NCI-H524 treated with DMSO at 0.1 percent for 48 hours (cell line): Measurements from ENCODE around the gene MAGOH.

Experiments
- DNase-seq: peaks from one replicate; lab custom pipeline; 2025; lab: John Stamatoyannopoulos, UW

MAGOH gene

DNA sequence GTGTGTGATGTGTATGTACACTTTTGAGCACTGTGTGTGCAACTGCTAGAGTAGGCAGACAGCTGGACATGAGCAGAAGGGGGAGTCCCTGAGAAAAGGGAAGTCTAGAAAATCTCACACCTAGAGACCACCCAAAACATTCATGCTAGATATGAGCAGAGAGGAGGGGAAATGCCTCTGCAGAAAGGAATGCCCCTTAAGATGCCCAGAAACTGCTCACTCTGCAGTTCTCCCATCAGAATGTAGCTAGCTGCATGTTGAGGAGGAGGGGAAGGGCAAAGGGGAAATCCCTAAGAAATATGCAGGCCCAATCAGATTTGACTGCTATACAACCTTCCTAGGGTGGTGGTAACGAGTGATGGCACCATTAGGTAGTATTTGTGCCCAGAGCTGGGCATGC, 31.8 kb upstream of the MAGOH start:
- no peak for DNase-seq

DNA sequence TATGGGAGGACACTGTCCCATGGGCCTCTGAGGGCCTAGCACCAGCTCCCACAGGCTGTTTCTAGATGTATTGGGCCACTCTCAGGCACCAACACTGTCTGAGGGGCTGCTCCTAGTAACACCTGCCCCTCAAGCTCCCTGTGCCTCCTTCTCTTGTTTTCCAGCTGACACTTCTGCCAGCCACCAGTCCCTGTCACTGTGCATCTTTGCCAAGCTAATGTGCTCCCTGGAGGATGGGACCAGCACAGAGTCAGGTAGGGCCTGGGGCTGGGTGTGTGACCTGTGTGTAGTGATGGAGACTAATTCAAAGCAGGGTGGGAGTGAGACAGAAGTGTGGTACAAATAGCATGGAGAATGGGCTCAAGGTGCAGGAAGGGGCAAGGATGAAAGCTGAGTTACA, 29.4 kb upstream of the MAGOH start:
- DNase-seq: no peak

DNA sequence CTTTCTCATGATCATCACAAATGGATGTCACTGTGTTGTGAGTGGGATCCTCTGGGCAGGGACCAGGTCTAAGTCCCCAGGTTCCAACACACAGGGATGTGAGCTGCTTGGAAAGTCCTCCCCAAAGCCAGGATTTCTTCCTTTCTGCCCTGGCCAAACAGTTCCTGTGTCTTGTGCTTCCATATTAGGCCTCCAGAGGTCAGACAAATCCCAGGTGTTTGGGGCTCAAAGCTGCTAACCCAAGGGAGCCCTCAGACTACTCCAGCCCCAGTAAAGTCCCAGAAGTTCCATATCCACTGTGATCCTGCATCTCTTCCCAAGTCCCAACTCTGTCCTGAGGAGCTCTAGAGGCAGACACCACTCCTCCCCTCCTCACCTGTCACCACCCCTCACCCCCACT, 27.7 kb upstream of the MAGOH start:
- no peak for DNase-seq

DNA sequence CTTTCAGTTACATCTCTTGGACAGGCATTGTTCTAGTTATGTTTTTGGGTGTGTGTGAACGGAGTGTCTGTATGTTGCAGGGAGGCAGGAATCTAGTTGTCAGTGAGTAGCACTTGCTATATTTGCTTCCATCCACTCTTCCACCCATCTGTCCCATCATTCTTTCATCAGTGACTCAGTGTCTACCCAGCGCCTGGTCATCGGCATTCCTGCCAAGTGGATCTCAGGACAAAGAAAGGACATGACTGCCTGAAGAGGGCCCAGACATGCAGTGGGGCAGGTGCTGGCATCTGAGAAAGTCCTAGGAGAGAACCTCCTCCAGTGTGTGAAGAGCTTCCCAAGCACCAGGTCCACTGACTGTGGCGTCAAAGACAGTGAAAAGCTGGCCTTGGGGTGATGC, 27.3 kb upstream of the MAGOH start:
- DNase-seq: no peak

GRCh38 chr1:53264048-53264447, 25.7 kb upstream of the MAGOH start:
- no peak for DNase-seq

GRCh38 chr1:53262000-53262399, 23.7 kb upstream of the MAGOH start:
- no peak for DNase-seq

- DNase-seq: no peak
Observed at GRCh38 chr1:53260631-53261247, 22.4 kb upstream of the MAGOH start.

GRCh38 chr1:53259932-53260331, 21.6 kb upstream of the MAGOH start:
- DNase-seq: no peak

GRCh38 chr1:53258216-53258615, 19.9 kb upstream of the MAGOH start:
- no peak for DNase-seq

DNA sequence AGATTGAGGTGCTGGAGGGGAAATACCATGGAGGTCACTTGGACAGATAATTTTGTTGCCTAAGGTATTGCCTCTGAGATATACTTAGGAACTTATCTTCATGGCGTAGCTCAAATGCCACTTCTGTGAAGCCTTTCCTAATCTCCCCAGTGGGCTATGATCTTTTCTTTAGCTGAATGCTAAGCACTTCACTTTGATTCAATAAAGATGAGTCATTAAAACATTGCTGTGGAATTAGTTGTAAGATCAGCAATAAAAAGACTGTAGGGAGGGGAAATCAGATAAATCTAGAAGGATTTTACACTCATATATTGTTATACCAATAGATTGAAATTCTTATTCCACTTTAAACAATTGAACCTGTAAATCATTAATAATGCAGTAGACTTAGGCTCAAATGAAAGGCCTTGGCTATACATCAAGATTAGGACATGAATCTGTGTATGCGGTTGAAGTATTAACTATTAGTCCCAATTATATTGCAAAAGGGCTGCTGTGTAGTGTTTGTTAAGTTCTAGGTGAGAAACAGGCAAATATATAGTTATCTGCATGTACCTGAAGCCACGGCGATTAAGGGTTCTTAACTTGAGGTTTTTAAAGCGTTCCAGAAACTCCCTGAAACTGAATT, 19.2 kb upstream of the MAGOH start:
- no peak for DNase-seq

DNA sequence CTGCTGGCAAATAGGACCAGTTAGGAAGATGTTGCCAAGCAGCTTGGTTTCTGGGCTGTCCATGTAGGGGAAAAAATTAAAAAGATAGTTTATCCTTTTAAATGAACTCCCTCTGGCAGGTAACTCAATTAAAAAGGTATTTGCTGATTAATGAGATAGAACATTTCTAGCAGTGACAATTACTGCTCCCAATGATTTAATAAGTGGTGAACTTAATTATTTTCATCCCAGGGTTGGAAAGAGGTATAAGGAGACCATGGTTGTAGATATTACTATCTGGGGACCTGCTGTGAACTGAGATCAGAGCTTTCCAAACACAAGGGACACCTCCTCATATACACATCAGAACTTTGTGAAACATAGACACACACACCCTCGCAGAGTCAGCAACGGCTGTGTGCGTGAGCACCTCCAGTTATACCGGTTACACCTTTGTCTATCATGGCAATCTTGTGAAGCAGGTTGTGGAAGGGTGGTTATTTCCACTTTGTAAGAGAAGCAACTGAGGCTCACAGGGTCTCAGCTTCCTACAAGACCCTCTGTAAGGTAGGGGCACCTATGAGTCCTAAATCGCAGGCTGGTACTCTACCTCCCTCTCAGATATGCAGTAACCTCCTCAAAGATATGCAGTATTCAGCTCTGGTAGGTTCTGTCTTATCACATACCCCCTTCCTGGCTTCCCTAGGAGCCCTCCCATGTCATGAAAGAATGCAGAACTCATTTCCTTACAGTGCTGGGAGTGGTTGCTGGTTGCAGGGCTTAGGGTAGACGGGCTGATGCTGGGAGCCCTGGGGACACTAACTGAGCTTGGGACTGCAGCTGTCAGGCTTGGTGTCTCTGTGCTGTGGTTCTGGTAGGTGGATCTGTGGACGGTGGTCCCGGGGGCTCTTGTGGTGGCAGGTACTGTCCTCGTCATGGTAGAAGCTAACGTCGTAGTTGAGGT, 18.5 kb upstream of the MAGOH start:
- DNase-seq: no peak

DNA sequence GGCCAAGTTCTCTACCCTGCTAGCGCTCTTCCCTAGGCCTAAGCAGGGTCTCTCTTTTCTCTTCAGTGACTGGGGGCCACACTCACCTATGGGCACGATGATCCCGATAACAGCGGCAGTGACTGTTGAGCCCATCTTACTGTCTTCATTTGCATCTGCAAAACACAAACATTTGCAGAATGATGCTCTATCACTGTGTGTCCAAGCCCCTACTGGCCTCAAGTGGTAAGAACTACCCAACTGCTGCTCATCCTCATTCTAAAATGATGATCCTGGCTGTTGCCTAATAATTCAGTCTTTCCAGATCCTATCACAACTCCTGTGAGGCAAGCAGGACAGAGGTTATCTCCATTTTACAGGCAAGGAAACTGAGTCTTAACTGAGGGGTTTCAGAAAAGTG, 16.7 kb upstream of the MAGOH start:
- no peak for DNase-seq

DNA sequence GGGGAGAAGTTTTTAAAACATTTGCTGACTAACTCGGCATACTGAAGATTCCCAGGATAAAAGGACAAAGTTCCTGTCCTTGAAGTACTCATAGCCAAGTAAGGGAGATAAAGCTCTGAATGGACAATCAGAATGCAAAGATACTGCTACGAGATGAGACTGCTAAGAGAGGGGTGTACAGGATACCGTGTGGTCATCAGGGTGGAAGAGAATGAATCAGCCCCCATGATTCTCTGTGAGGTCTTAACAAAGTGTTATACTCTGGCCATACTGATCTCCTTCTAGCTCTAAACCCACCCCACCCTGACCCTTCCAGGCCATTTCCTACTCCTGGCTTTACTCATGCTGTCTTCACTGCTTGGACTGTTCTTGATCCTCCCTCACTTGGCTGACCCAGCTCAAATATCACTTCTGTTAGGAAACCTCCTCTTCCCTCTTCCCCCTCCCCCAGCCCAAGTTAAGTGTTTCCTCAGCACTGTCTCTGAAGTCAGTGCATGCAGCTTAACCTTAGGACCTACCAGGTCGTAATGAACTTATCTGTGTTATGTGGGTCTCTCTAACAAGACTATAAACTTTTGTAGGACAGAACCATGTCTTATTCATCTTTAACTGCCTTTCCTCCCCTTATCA, 15.8 kb upstream of the MAGOH start:
- no peak for DNase-seq

DNA sequence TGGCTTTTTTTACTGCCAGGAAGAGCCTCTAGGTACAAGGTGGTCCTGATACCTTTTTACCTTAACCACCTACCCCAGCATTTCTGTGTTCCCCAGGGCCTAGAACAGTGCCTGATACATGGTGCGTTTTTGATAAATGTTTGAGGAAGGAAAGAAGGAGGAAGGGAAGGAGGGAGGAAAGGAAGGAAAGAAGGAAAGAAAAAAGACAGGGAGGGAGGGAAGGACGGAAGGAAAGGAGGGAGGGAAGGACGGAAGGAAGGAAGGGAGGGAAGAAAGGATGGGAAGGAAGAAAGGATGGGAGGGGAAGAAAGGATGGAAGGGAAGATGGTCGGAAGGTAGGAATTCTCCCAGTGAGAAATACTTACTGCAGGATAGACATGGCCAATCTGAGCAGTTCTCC, 12.0 kb upstream of the MAGOH start:
- DNase-seq: no peak

- peak; percentile 94 for DNase-seq
Observed at GRCh38 chr1:53249706-53250105, 11.4 kb upstream of the MAGOH start.

GRCh38 chr1:53246261-53247134, 8.2 kb upstream of the MAGOH start:
- DNase-seq: no peak

DNA sequence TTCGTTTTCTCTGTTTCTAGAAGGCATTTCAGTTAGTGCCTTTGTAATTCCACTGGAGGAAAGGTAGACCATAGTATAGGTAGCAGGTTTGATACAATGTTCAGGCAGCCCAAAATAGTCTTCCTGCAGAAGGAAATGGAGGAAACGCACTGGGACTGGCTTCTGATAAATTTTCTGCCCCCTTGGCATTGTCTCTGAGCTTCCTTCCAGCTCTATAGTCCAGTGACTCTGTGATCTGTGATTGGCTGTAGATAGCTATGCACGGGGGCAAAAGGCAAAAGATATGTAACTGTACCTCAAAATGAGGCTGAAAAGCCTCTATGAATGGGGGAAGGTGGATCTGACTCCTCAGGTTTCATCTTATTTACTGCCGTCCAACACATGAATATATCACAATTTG, 5.8 kb upstream of the MAGOH start:
- no peak for DNase-seq

DNA sequence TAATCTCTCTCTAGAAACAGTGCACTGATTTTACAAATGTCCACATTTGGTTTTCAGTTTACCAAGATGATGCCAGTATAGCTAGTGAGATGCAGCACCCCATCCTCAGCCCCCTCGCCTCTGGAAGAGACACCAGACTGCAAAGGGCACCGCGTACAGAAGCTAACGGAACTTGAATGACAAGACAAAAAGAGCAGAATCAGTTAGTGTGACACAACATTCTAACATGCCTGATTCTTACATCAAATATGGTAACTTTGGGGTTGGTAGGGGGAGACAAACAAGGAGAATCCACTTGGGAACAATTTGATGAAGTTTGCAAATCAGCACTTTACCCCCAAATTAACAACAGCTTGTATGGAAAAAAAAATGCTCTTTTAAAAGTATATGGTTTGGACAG, 4.1 kb upstream of the MAGOH start:
- DNase-seq: no peak

DNA sequence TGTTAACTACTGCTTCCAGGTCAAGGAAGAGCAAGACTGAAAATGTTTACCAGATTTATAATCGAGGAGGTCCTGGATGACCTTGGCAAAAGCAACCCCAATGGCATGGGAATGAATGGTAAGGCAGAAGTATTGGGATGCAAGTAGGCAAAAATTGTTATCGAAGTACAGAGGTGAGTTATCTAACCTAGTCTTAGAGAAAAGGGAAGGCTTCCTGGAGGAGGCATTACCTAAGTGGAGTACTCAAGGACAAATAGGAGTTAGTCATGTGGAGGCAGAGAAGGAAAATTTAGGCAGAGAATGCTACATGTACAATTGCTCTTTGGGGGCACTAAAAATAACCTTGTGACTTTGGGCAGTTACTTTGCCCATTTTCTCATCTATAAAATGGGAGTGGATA, 3.5 kb upstream of the MAGOH start:
- DNase-seq: no peak

- DNase-seq: no peak
Observed at GRCh38 chr1:53237638-53238037, 680 bp downstream of the MAGOH start.

DNA sequence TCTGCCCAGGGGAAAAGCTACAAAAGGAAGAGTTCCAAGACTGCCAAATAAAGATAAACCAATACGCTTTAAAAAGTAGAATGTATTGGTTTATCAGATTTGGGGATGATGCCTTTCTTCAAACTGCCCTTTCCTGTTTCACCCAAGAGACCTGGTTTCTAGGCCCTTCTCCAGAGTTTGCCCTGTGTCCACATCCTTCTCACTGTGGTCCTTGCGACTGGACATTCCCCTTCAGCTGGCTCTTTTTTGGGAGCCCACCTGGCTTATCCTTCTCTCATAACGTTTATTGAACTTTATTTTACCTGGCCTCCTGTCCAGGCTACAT, 17.4 kb downstream of the MAGOH start:
- DNase-seq: no peak
